Gastrocnemius medialis (tissue), 4 donors: Measurements from ENCODE around the gene PRDM16.

Source experiments
- CTCF ChIP-seq, 5 experiments: fragments of 450-650 bp in 3 of 5; fragments of 200-600 bp in 2 of 5; sonication (generic) in 2 of 5; IDR thresholded peaks in 4 of 5; conservative IDR thresholded peaks in 1 of 5; 1 replicate in 4 of 5; 2 replicates in 1 of 5; pipeline ENCODE4 v1.5.1; 2016 to 2019; ENCODE audit warnings: antibody characterized with exemption in 5 of 5, mild to moderate bottlenecking in 3 of 5, moderate library complexity in 3 of 5
- POLR2A ChIP-seq, 2 donors: fragments of 450-650 bp; IDR thresholded peaks; one replicate each; pipeline ENCODE4 v1.6.1; 2017; ENCODE audit warnings: antibody characterized with exemption in 2 of 2, mild to moderate bottlenecking in 2 of 2, moderate library complexity in 2 of 2

- TF ChIP-seq CTCF (IDR thresholded peaks at IDR 0.05 in 4 of 5, conservative IDR thresholded peaks at IDR 0.05 in 1 of 5), result no peak
- TF ChIP-seq POLR2A (IDR thresholded peaks at IDR 0.05), result no peak
Observed at GRCh38 chr1:3368059-3368458, 299.1 kb downstream of the PRDM16 start.
